ENCODE measurements around the gene NTHL1. TPM values are rescaled to one million over a fixed set of nuclear protein-coding genes. Genes with fewer than 3 reads are reported as not detected.

NTHL1 gene
- total and polyA plus RNA-seq, 9 donors, result 1.9 to 38.1 (median 23.9) TPM

DNA sequence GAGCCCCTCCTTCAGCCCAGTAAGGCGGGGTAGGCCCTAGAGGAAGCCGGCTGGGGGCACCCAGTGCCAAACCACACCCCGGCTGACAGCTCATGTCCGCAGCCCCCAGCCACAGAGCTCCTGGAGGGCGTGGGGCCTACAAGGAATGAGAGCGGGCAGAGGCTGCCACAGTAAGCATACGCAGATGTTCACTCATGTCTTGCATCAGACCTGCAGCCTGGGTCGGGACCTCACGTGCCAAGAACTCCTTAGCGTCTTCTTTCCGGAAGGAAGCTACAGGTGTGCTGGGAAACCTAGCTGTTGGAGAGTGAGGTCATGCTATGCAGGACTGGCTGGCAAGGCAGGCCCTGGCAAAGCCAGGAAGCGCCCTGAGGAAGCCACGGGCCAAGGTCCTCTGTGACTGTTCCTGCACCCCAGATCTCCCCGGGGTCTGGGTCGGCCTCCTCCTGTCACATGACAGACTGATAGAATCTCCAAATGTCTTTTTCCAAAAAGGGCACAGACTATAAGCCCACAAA is 39.6 kb downstream of the NTHL1 start:
- H3K27ac ChIP-seq, result no peak overlapping the region
- H3K9me3 ChIP-seq, result no peaks in the 10 kb centered on the region
- H3K4me1 ChIP-seq (ENCODE audit: insufficient read depth), result peaks cover 26% of the 10 kb centered on the region
- intact Hi-C loops (cut with DNase I), result no loop called here
- H3K27me3 ChIP-seq, result no peaks in the 10 kb centered on the region
- H3K36me3 ChIP-seq, result no peaks in the 10 kb centered on the region
- H3K4me3 ChIP-seq, result no peak overlapping the region
- TF ChIP-seq CTCF (IDR thresholded peaks at IDR 0.05), result no peak
- TF ChIP-seq EP300 (IDR thresholded peaks at IDR 0.05), result no peak
- TF ChIP-seq POLR2A (IDR thresholded peaks at IDR 0.05), result no peak
- peak in 2 of 5 donors; percentile 41 to 49 for DNase-seq
- 47 to 53% (median 49%) methylated on average over 15 of the region's 15 CpGs for WGBS, 3 donors

- peaks cover 26% of the 10 kb centered on the region for H3K4me1 ChIP-seq (ENCODE audit: insufficient read depth)
Measured at GRCh38 chr16:2007081-2007836, 40.4 kb downstream of the NTHL1 start.

DNA sequence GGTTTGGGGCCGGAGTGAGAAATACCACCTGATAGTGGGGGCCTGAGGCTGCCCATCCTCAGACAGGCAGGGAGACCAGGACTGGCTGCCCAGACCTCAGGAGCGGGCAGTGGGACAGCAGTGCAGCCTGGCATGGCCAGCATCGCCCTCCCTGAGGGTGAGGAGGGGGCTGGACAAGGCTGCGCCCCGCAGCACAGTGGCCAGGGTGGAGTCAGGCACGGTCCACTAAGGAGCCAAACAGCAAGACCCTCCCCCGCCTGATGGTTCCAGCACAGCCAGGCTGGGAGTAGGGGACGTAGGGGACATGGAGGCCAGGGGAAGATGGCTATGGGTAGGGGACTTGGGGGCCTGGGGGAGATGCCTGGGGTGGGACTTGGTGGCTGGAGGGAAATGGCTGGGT is 41.3 kb downstream of the NTHL1 start:
- Histone ChIP-seq H3K9me3 (no peaks in the 10 kb centered on the region), H3K36me3 (no peaks in the 10 kb centered on the region), H3K4me1 (ENCODE audit: insufficient read depth) (peaks cover 26% of the 10 kb centered on the region), H3K27ac (no peak overlapping the region), H3K4me3 (no peak overlapping the region), H3K27me3 (no peaks in the 10 kb centered on the region)
- 81 to 93% (median 92%) methylated on average over 8 of the region's 8 CpGs for WGBS, 3 donors
- intact Hi-C loops (cut with DNase I), result no loop called here
- peak in 1 of 5 donors; percentile 26 for DNase-seq
- TF ChIP-seq CTCF (IDR thresholded peaks at IDR 0.05) (no peak), POLR2A (IDR thresholded peaks at IDR 0.05) (no peak), EP300 (IDR thresholded peaks at IDR 0.05) (no peak)

More at GRCh38 chr16:2007081-2007836, 40.4 kb downstream of the NTHL1 start:
- no peak overlapping the region for H3K27ac ChIP-seq
- no peak overlapping the region for H3K4me3 ChIP-seq
- intact Hi-C loops (cut with DNase I), result no loop called here
- H3K9me3 ChIP-seq, result no peaks in the 10 kb centered on the region
- 52 to 68% (median 54%) methylated on average over 16 of the region's 16 CpGs for WGBS, 3 donors
- peak in 1 of 5 donors; percentile 34 for DNase-seq
- TF ChIP-seq EP300 (IDR thresholded peaks at IDR 0.05), result no peak
- TF ChIP-seq CTCF (IDR thresholded peaks at IDR 0.05), result no peak
- TF ChIP-seq POLR2A (IDR thresholded peaks at IDR 0.05), result no peak
- no peaks in the 10 kb centered on the region for H3K27me3 ChIP-seq
- no peaks in the 10 kb centered on the region for H3K36me3 ChIP-seq

GRCh38 chr16:2005646-2006045 is 42.0 kb downstream of the NTHL1 start:
- DNase-seq, result peak in 2 of 5 donors; percentile 31 to 47
- peaks cover 26% of the 10 kb centered on the region for H3K4me1 ChIP-seq (ENCODE audit: insufficient read depth)
- intact Hi-C loops (cut with DNase I), result no loop called here
- H3K9me3 ChIP-seq, result no peaks in the 10 kb centered on the region
- H3K4me3 ChIP-seq, result no peak overlapping the region
- H3K36me3 ChIP-seq, result no peaks in the 10 kb centered on the region
- H3K27me3 ChIP-seq, result no peaks in the 10 kb centered on the region
- TF ChIP-seq POLR2A (IDR thresholded peaks at IDR 0.05), result no peak
- no peak overlapping the region for H3K27ac ChIP-seq
- 73 to 82% (median 76%) methylated on average over 20 to 21 of the region's 21 CpGs for WGBS, 3 donors

Measured in ovary (tissue), 9 donors.